ENCODE results near the gene EFNA3. TPM values are rescaled to one million over a fixed set of nuclear protein-coding genes. Genes with fewer than 3 reads are reported as not detected.

The EFNA3 gene
- total RNA-seq, 1 experiment from 2014 or later, result 2.3 TPM

DNA sequence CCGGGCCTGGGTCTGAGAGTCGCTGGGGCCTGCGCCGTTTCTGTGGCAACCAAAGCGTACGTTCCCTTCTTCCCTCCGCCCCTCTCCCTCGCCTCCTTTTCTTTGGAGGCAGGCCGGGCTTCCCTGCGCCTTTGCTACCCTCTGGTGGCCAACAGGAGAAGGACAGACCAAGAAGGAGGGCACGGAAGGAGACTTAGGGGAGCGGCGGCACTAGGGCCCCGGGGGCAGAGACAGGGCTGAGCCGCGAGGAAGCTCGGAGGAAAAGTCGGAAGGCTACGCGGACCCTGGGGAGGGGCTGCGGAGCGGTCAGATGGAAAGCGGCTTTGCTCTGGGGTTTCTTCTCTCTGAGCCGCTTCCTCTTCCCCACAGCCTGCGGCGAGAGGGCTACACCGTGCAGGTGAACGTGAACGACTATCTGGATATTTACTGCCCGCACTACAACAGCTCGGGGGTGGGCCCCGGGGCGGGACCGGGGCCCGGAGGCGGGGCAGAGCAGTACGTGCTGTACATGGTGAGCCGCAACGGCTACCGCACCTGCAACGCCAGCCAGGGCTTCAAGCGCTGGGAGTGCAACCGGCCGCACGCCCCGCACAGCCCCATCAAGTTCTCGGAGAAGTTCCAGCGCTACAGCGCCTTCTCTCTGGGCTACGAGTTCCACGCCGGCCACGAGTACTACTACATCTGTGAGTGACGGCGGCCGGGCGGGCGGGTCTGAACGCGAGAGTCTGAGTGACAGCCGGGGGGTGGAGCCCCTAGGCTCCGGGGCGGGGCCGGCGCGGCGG is 6.3 kb downstream of the EFNA3 start:
- no TSS peak for BruUV-seq (replicated peaks)
- peak overlapping the region; percentile 66 to 75 for H3K4me3 ChIP-seq (ENCODE audit: low read depth in 2 of 2, low read length in 2 of 2)
- TF ChIP-seq SIN3A (IDR thresholded peaks at IDR 0.05; ENCODE audit: borderline replicate concordance, insufficient read depth, low read depth, low read length) (peak; percentile 84; the same call in 1 of the 2 replicates), TCF7L2 (IDR thresholded peaks at IDR 0.05; ENCODE audit: low read depth, low read length) (no peak), POLR2AphosphoS5 (IDR thresholded peaks at IDR 0.05; ENCODE audit: low read depth, low read length) (no peak)
- TF ChIP-seq, protein P1, sequence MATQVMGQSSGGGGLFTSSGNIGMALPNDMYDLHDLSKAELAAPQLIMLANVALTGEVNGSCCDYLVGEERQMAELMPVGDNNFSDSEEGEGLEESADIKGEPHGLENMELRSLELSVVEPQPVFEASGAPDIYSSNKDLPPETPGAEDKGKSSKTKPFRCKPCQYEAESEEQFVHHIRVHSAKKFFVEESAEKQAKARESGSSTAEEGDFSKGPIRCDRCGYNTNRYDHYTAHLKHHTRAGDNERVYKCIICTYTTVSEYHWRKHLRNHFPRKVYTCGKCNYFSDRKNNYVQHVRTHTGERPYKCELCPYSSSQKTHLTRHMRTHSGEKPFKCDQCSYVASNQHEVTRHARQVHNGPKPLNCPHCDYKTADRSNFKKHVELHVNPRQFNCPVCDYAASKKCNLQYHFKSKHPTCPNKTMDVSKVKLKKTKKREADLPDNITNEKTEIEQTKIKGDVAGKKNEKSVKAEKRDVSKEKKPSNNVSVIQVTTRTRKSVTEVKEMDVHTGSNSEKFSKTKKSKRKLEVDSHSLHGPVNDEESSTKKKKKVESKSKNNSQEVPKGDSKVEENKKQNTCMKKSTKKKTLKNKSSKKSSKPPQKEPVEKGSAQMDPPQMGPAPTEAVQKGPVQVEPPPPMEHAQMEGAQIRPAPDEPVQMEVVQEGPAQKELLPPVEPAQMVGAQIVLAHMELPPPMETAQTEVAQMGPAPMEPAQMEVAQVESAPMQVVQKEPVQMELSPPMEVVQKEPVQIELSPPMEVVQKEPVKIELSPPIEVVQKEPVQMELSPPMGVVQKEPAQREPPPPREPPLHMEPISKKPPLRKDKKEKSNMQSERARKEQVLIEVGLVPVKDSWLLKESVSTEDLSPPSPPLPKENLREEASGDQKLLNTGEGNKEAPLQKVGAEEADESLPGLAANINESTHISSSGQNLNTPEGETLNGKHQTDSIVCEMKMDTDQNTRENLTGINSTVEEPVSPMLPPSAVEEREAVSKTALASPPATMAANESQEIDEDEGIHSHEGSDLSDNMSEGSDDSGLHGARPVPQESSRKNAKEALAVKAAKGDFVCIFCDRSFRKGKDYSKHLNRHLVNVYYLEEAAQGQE (IDR thresholded peaks at IDR 0.05; ENCODE audit: insufficient read depth in 1 of 2, low read depth in 2 of 2, low read length in 1 of 2), result no peak
- TF ChIP-seq, protein P2, sequence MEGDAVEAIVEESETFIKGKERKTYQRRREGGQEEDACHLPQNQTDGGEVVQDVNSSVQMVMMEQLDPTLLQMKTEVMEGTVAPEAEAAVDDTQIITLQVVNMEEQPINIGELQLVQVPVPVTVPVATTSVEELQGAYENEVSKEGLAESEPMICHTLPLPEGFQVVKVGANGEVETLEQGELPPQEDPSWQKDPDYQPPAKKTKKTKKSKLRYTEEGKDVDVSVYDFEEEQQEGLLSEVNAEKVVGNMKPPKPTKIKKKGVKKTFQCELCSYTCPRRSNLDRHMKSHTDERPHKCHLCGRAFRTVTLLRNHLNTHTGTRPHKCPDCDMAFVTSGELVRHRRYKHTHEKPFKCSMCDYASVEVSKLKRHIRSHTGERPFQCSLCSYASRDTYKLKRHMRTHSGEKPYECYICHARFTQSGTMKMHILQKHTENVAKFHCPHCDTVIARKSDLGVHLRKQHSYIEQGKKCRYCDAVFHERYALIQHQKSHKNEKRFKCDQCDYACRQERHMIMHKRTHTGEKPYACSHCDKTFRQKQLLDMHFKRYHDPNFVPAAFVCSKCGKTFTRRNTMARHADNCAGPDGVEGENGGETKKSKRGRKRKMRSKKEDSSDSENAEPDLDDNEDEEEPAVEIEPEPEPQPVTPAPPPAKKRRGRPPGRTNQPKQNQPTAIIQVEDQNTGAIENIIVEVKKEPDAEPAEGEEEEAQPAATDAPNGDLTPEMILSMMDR (IDR thresholded peaks at IDR 0.05), result peak; percentile 92
- H3K27me3 ChIP-seq (ENCODE audit: control insufficient read depth, insufficient read depth, low read length), result peaks cover 6% of the 10 kb centered on the region
- CTCF ChIA-PET, result interaction anchor here (0.5 to 2.0 kb wide), 21 partner anchors 10 to 1618 kb away, joined by 3 to 21 read pairs (median 4); partner anchors contain the start of genes ADAM15, EFNA4, KRTCAP2 and SHC1
- H3K27ac ChIP-seq (ENCODE audit: low read length), result peak overlapping the region; percentile 71; the same call in 1 of the 2 replicates
- in situ Hi-C loops (cut with HindIII; ENCODE audit: low pct_unique_long_range_greater_than_20kb, low sequenced_read_pairs), result no loop called here
- ATAC-seq (peak; percentile 88), DNase-seq (ENCODE audit: low read depth, low spot score) (peak; percentile 87)
- H3K9me3 ChIP-seq (ENCODE audit: control insufficient read depth, insufficient read depth, low read depth, low read length), result no peaks in the 10 kb centered on the region
- peaks cover 18% of the 10 kb centered on the region for H3K4me1 ChIP-seq (ENCODE audit: control insufficient read depth, insufficient read depth, low read length)
- intact Hi-C loops (cut with micrococcal nuclease; ENCODE audit: unreplicated experiment), result loop anchor here (1.0 kb wide), 1 partner anchor 22 kb away; the partner anchor contains the start of gene EFNA4
- POLR2A ChIA-PET, result interaction anchor here (0.6 kb wide), 1 partner anchor 129 kb away, joined by 9 read pairs; the partner anchor contains the start of gene PBXIP1
- H3K36me3 ChIP-seq (ENCODE audit: control insufficient read depth, insufficient read depth, low read length), result no peaks in the 10 kb centered on the region; the same call in 1 of the 2 replicates

DNA sequence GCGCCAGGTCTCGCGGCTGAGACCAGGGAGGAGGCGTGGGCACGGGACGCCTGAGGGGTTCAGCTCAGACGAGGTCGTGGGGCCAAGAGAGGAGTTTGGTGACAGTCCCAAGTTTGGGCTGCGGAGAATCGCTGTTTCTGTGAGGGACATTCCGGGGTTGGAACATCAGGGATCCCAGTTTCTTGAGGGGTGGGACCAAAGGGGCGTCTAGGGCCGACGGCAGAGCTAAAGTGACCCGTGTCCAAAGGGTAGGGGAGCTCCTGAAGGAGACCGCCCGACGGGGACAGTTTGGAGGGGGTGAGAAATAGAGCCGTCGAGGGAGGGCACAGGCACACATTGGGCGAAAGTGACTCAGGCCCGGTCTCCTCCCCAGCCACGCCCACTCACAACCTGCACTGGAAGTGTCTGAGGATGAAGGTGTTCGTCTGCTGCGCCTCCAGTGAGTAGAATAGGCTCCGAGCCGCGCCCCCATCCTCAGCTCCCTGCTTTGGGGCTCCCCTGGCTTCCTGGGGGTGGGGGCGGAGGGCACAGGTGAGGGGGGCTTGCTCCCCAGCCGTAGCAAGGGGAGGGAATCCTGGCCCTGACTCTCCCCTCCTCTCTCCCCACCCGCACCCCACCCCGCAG is 7.0 kb downstream of the EFNA3 start:
- H3K4me1 ChIP-seq (ENCODE audit: control insufficient read depth, insufficient read depth, low read length), result peaks cover 18% of the 10 kb centered on the region
- TF ChIP-seq, protein P1 (IDR thresholded peaks at IDR 0.05; ENCODE audit: insufficient read depth in 1 of 2, low read depth in 2 of 2, low read length in 1 of 2), result no peak
- no peaks in the 10 kb centered on the region; the same call in 1 of the 2 replicates for H3K36me3 ChIP-seq (ENCODE audit: control insufficient read depth, insufficient read depth, low read length)
- ChIA-PET POLR2A (interaction anchor here (0.6 kb wide), 2 partner anchors 99 to 115 kb away, joined by 3 read pairs; partner anchors contain the start of gene SHC1), CTCF (interaction anchor here (0.5 to 2.0 kb wide), 16 partner anchors 10 to 865 kb away, joined by 3 to 21 read pairs (median 4); partner anchors contain the start of genes ADAM15 and EFNA4)
- intact Hi-C loops (cut with micrococcal nuclease; ENCODE audit: unreplicated experiment) (no loop called here), in situ Hi-C loops (cut with HindIII; ENCODE audit: low pct_unique_long_range_greater_than_20kb, low sequenced_read_pairs) (no loop called here)
- BruUV-seq (replicated peaks), result no TSS peak
- peak overlapping the region; percentile 71 for H3K27ac ChIP-seq (ENCODE audit: low read length)
- H3K27me3 ChIP-seq (ENCODE audit: control insufficient read depth, insufficient read depth, low read length), result peaks cover 6% of the 10 kb centered on the region
- no peaks in the 10 kb centered on the region for H3K9me3 ChIP-seq (ENCODE audit: control insufficient read depth, insufficient read depth, low read depth, low read length)
- H3K4me3 ChIP-seq (ENCODE audit: low read depth in 2 of 2, low read length in 2 of 2), result peak overlapping the region; percentile 66 to 75
- DNase-seq (ENCODE audit: low read depth, low spot score), result no peak
- peak; percentile 52 for ATAC-seq

All from Panc1 (cell line).